Measurements from ENCODE around the gene ANXA4.
"Not testable (repeated sequence)": the region's sequence is repeated elsewhere in the genome, so short reads cannot be mapped to it uniquely, and the experiment has no call there.

The ANXA4 gene

DNA sequence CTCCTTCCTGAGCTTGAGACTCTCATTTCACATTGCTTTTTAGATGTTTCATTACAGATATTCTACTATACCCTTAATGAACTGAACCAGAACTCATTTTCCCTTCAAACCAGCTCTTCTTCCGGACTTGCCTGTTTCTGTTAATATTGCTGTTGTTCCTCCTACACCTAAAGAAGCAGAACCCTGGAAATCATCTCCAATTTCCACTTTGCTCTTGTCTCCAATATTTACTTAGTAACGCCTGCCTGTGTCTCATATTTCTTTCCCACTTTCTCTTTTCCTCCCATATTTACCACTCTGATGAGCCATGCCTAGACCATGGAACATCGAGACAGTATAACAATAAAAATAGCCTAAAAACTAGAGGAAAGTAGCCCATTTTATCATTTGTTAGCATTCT, 69.7 kb downstream of the ANXA4 start:
- DNase-seq, result no peak

DNA sequence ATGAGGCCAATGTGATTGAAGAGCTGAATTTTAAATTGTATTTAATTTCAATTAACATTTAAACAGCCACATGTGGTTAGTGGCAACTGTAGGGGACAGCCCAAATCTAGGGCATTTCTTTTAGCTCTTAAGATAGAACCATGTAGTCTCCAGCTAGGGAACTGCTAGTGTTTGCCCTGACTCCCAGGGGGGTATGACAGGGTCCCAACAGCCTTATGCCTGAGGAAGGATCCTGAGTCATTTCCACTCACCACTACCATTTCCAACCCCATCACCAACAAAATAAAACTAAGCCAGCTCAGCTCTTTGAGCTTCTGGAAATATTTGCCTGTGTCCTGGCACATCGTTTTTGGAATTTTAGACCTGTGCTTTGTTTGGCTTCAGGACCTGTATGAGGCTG, 73.8 kb downstream of the ANXA4 start:
- no peak for DNase-seq

DNA sequence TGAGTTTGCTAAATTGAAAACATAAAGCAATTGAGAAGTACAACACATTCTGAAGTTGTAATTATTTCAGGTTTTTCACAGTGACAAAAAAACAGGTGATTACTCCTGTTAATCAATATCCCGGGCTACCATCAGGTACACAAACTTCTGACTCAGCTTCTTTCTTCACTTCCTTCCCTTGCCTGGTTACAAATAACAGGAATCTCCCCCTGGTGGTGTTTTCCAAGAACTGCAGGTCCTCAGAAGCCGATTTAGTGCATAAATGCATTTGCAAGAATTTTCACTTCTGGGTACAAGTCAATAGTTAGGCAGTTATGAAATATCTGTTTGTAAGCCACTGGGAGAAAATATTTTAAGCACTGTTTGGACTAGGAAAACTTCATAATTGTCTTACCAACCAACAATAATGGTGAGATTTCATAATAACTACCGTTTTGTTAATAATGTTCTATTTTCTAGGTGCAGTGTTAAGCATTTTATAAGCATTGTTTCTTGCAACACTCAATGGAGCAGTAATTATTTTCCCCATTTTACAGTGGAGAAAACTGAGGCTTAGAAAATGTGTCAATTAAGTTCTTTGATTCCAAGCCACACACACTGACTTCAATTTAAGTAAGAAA, 75.1 kb downstream of the ANXA4 start:
- peak; percentile 85 for DNase-seq

DNA sequence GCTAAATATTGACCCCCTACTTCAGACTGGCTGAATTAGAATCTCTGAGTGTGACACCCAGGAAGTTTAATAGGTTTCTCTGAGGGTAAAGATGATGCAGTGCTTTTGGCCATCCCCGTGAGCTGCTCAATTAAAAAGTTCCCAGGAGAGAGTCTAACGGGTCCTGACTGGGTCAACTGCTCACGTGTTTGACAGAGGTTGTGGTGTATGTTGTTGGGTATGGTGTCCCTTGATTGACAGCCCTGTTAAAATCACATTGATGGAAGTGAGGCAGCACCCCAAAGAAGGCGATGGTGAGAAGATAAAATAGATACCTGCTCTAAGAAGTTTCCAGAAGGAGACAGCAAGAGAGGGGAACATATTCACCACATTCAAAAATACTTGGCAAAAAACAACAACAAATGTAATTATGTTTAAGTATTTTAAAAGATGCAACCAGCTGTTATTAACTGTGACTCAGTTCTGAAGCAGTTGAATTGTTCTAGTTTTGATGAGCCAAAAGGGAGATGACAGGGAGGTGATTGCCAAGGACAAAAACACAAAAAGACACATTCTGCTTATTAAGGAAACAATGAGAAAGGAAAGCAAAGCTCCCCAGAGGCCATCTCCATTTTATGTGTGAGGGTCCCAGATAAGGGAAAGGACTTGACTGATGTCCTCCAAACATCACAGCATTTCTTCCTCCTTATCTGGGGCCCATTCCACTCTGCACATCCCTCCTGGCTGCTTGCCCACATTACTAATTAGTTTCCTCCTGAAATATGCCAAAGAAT, 76.0 kb downstream of the ANXA4 start:
- no peak for DNase-seq

DNA sequence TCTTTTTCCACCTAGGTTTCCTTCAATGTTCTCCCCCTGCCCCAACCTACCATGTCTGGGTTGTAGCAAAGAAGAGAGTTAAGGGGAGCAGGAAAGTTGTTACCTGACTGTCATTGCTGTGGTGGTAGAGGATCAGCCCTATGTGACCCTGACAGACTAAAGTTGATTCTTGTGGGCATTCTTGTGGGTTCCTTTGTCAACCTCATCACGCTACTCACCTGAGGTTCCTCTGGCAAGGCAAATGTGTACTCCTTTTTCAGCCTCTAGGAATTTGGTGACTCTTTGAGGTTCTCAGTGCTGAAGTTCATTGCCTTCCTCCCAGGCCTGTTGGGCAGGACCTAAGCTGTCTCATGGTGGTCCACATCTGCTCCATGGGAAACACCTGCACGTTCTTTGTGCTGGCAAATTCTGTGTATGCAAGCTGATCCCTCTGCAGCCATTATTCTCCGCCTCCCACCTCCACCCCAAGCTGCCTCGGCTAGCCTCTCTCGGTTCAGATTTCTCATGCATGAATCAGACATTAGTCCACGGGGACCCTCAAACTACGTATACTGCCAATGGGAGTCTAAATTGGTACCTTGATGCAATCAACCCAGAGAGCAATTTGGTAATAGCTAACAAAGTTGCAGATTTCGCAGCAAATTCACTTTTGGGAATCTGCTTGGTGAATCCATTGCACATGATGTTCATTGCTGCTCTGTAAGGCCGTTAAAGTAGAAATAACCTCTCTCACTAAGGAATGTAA, 86.0 kb downstream of the ANXA4 start:
- no peak for DNase-seq

DNA sequence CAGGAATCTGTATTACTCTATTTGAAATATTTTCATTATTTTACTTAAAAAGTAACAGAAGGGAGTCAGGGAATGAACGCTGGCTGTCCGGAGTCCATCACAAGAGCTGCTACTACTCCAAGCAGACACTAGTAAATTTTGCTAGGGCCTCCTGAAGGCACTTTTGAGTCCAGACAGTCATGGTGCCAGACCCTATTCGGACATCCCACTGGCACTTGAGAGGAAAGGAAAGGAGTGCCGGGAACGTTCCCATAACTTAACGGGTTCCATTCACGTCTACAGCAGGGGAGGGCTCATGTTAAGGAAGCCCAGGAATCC, 87.0 kb downstream of the ANXA4 start:
- DNase-seq, result no peak

DNA sequence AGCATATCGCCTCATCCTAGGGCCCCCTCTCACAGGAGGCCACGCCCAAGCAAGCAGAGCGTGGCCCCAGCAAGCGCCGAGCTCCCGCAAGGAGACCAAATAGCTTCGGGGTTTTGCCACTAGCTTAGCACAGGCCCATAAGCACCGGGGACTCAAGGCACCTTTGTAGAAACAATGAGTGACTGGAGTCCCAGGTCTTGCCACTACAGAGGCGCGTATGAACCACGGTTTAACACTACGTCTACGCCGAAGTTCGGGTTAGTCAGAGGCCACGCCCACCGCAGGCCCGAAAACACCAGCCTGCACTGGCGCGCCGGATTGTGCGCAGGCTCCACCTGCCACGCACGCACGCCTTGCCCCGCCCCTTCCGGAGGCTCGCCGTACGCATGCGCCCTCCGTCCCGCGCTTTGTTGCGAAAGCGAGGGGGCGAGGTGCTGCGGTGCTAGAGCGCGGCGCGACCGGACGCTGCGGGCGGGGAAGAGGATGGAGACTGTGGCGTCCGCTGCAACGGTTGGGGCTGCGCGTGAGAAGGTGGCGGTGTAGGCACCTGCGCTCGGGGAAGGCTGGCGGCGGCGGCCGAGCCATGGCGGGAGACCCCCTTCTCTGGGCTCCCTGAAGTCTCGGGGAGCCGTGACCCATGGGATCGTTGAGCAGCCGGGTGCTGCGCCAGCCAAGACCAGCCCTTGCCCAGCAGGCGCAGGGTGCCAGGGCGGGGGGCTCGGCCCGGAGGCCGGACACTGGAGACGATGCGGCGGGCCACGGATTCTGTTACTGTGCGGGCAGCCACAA, 87.5 kb downstream of the ANXA4 start, which contains the start of gene GMCL1:
GMCL1 (plus strand) TSS at position 405 of the 789 bp plus-strand sequence; CDS start at position 638, 233 bp downstream.
- peak; percentile 99 for DNase-seq

DNA sequence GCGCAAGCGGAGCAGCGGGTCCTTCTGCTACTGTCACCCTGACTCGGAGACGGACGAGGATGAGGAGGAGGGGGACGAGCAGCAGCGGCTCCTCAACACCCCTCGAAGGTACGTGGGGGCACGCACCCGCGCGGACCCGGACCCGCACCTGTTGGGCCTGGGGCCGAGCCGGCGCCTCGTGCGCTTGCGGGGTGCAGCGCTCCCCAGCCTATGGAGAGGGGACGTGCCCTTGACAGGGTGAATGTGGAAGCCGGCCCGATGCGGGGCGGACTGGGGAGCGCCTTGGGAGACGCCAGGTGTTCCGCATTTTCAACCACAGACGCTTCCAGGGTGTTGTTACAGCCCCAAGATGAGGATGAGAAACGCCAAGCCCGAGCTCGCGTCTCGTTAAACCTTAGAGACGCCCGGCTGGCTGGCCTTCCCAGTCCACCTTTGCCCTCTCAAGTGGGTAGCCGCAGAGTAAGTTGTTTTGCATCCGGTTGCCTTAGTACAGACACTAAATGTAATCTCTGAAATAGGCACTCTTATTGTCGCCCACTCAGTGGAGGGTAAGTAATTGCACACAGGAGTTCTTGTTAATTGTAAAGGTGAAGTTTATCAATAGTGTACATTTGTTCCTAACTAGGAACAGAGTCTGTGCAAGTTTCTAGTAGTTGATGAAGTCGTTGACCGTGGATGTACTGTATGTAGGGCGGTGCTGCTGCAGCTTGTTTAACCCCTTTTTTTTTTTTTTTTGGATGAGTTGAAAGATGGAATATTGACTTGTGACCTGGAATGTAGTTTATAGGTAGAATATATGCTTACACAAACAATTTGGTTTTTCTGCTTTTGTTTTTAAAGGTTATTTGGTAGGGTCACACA, 88.3 kb downstream of the ANXA4 start:
- DNase-seq, result peak; percentile 57

DNA sequence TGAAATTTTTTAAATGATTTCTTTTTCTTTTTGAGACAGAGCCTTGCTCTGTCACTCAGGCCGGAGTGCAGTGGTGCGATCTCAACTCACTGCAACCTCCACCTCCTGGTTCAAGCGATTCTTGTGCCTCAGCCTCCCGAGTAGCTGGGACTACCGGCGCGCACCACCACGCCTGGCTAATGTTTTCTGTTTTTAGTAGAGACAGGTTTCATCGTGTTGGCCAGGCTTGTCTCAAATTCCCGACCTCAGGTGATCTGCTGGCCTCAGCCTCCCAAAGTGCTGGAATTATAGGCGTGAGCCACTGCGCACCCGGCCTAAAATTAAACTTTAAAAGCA, 88.9 kb downstream of the ANXA4 start:
- DNase-seq, result not testable (repeated sequence)

DNA sequence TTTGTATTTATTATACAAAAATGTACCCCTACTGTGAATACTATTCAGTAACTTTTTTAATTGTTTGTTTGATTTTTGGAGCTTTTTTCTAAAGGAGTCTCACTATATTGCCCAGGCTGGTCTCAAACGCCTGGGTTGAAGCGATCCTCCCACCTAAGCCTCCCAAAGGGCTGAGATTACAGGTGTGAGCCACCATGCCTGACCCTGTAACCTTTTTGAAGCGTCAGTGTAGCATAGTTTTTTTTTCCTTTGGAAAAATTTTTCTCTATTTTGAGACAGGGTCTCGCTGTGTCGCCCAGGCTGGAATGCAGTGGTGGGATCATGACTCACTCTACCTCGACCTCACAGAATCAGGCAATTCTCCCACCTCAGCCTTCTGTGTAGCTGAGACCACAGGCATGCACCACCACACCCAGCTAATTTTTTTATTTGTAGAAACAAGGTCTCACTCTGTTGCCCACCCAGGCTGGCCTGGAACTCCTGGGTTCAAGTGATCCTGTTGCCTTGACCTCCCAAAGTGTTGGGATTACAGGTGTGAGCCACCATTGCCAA, 89.5 kb downstream of the ANXA4 start:
- DNase-seq, result no peak

DNA sequence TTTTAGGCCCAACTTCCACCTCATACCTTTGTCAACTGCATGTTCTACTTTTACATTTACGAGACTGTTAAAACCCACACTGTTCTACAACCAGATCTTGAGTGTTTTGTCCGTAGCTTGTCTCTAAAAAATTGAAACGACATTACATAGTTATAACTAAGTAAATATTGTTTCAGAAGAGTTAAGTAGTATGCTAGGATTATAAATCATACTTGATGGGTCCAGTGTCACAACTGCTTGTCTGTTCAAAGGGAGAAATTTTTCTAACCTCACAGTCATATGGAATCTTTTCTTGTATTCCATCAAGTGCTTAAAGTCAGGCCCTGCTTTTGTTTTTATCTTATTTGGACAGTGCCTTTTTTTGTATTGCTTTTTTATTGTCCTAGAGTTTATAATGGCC, 91.8 kb downstream of the ANXA4 start:
- DNase-seq, result no peak

DNA sequence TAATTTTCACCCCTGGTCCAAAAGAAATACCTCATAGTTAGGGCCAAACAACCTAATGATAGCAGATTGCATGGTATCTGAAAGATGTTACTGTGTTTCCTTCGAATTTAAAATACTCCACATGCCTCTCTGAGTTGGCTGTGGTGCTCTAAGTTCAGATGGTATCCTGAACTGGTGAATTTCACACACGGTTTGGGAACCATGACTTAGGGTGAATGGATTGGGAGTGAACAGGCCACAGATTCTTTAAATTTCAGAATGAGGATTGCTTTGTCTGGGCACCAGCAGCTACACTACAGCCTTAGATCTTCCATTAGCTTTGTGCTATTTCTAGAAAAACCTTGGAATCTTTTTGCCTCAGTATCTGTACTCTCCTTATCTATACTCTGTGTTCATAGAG, 93.7 kb downstream of the ANXA4 start:
- no peak for DNase-seq

DNA sequence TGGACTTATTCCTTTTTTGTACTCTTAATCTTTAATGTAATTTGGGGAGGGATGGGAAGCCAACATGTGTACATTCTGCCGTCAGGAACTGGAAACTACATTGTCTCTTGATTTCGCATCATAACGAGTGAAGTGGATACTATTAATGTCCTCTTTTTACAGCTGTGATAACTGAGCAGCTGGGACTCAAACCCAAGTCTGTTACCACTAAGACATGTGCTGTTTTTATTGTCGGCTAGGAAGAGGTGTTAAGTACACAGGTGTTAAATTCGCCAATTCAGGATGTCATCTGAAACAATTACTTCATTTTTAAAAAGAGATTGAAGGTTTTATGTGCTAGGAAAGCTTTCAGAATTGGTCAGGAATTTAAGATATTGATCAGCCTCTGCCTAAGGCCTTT, 94.4 kb downstream of the ANXA4 start:
- no peak for DNase-seq

DNA sequence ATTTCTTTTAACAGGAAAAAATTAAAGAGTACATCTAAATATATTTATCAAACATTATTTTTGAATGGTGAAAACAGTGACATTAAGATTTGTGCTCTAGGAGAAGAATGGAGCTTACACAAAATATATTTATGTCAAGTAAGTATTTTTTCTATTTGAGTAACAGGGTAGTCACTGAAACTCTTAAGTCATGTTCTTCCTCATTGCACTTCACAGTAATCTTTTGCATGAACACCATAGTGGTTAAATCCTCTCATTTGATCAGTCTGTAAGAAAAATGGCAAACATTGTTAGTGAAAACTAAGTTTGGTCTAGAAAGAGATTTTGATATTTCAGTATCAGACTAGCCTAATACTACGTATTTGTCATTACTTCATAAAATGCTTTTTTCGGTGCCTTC, 95.6 kb downstream of the ANXA4 start:
- no peak for DNase-seq

DNA sequence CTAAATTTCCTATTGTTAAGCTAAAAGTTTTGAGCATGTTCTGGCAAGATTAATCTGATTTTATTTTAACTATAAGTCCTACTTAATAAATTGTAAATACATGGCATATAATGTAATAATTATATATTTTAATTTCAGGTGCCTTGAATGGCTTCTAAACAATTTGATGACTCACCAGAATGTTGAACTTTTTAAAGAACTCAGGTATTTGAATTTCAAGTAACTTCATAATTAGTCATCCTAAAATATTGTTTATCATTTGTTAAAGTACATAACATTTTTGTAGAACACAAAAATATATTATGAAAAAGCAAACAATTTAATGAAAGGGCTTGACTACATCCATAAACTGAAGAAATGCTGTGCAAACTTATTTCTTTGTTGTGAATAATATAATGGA, 102.1 kb downstream of the ANXA4 start:
- DNase-seq, result no peak

DNA sequence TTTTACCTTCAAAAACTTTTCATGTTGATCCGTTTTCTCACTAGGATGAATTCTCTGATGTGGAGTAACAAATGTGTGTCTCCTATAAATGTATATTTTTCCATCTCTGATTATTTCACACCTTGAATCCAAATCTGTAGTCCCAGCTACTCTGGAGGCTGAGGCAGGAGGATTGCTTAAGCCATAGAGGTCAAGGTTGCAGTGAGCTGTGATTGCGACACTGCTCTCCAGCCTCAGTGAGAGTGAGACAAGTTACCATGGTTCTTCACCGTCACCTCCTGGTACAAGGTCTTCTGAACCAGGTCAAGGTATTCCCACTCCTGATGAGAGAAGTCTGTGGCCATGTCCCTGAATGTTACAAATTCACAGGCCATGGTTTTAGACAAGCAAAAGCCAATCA, 102.6 kb downstream of the ANXA4 start:
- DNase-seq, result no peak

DNA sequence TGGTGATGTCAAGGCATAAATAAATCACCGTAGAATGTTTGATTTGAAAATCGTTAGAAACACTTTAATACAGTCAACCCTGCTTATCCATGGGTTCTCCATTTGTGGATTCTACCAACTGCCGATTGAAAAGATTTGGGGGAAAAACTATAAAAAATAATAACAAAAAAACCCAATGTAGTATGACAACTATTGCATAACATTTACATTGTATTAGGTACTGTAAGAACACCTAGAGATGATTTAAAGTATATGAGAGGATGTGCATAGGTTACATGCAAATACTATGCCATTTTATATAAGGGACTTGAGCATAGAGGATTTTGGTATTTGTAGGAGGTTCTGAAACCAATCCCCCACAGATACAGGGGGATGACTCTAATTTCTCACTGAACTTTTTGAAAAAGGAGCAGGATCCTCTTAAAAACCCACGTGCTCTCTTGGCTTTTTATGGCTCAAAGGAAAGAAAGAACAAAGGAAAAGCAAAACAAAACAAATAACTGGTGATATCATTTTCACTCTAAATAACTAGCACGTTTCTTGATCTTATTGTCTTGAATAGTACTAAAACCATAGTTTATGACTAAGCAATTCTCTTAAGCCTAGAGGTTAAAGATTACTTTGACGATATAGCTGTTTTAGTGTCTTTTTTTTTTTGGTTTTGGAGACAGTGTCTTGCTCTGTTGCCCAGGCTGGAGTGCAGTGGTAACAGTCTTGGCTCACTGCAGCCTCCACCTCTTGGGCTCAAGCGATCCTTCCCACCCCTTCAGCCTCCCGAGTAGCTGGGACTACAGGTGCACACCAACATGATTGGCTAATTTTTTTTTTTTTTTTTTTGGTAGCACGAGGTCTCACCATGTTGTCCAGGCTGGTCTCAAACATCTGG, 104.5 kb downstream of the ANXA4 start:
- DNase-seq, result no peak

DNA sequence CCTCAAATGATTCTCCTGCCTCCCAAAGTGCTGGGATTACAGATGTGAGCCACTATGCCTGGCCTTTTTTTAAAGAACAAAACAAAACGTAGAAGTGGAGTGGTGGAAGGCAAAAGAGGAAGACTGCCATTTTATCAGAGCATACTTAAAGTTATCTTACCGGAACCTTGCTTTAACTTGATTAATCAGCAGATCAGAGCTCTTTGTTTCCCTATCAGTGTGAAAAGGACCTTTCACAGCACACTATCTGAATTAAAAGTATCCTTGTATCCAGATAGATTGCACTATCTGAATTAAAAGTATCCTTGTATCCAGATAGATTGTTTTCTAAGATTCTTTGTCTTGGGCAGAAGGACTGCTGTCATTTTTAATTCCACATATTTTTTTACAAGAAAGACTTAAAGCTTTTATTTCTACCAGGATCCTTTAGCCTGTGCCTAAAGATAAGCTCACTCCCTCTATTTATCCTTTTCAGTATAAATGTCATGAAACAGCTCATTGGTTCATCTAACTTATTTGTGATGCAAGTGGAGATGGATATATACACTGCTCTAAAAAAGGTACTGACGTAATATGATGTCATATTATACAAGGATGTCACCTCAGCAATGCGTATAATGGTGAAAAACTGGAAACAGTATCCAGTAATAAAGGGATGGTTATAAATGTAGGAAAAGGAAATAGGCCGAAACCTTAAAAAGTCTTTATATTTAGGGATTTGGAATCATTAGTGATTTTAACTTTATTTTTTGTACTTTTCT, 105.3 kb downstream of the ANXA4 start:
- DNase-seq, result no peak

DNA sequence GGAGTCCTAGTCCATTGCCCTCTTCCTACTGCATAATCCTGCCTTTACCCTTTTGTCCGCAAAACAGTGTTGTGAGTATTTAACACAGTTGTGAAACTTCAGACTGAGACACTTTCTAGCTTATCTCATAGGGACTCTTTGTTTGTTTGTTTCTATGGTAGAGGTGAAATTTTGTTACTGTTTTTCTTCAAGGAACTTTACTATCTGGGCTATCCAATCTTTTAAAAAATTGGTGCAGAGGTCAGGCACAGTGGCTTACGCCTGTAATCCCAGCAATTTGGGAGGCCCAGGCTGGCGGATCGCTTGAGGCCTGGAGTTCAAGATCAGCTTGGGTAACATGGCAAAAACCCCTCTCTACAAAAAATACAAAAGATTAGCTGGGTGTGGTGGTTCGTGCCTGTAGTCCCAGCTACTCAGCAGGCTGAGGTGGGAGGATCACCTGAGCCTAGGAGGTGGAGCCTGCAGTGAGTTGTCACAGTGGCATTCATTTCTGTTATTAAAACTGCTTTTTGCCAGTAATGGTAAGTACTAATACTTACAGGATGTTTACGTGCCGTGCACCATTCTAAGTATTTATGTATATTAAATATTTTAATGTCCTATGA, 106.4 kb downstream of the ANXA4 start:
- DNase-seq, result no peak

DNA sequence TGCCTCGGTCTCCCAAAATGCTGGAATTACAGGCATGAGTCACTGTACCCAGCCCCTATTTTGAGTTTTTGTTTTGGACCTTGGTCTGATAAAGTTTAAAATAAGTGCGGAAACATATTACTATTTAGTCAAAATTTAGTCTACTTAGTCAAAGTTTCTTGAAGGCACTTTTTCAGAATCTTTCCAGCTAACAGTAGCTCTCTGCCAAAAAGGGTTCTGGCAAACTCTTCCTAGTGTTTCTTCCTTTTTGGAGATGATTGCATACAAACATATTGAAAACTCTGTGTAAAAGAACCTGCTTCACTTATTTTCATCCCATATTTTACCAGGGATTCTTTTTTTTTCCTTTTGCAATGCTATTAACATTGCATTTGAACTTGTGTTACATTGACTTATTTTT, 116.3 kb downstream of the ANXA4 start:
- no peak for DNase-seq
